Measurements from ENCODE around the gene NSF.
"Not testable (repeated sequence)": the region's sequence is repeated elsewhere in the genome, so short reads cannot be mapped to it uniquely, and the experiment has no call there.

GRCh38 chr17:46699014-46699413 lies 108.5 kb downstream of the NSF start:
- TF ChIP-seq EZH2 (IDR thresholded peaks at IDR 0.05); POLR2AphosphoS5 (IDR thresholded peaks at IDR 0.05; ENCODE audit: borderline replicate concordance, low read depth, low read length); FOXP2 (optimal IDR thresholded peaks at IDR 0.05; ENCODE audit: control extremely low read depth, extremely low read length, insufficient read depth): not testable (repeated sequence)

Data from SK-N-MC (cell line).